ENCODE data around the gene DPP7. TPM values are rescaled to one million over a fixed set of nuclear protein-coding genes. Genes with fewer than 3 reads are reported as not detected.

Gene DPP7
- total and polyA plus RNA-seq, 2 donors (not counting 1 experiment from before 2014, with no cell fraction given): 324 to 506 TPM

DNA sequence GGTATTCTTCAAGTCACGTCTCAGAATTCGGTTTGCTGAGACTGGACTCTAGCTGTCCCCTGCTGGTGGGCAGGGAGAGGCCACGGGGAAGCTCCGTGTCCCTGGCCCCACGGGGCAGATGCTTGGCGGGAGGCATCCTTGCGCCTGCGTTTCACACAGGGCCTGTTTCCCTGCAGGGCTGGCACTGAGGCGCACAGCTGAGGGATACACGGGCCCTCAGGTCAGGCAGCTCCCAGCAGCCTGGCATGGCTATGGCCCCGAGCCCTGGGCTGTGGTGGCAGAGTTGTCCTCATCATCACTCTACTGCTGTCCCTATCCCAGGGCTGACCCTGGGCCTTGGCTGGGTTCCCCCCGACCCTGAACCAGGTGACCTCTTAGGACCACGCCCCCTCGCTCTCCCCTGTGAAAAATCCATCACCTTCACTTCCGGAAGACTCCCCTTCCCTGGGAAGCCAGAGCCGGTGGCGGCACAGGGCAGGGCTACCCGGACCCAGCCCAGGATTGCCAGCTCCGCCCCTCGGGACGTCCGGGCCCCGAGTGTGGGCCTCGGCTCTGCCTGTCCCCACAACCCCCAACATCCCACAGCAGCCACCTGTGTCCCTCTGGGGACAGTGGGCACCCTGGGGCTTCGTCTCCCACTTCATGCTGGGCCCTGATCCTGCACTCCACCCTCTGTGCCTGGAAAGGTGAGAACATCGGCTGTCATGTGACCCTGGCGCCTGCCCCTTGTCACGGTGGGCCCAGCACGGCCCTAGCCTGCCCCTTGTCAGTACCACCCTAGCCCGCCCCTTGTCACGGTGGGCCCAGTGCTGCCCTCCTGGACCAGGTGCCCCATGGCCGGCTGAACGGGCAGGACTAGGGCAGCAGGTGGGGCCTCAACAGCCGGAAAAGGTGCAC, 5.0 kb downstream of the DPP7 start:
- Mint-ChIP-seq H3K9me3 (ENCODE audit: insufficient read depth) (no peaks in the 10 kb centered on the region), H3K27me3 (no peaks in the 10 kb centered on the region), H3K4me1 (peaks cover 10% of the 10 kb centered on the region), H3K27ac (no peak overlapping the region), H3K4me3 (no peak overlapping the region)
- H3K79me2 ChIP-seq (ENCODE audit: control insufficient read depth, insufficient read depth, low read length): peaks cover 17% of the 10 kb centered on the region
- no peaks in the 10 kb centered on the region for H3K27me3 ChIP-seq (replicated peaks in 1 of 4; ENCODE audit: control extremely low read depth in 1 of 4, control insufficient read depth in 3 of 4, insufficient read depth in 4 of 4, low read length in 3 of 4)
- intact Hi-C loops (cut with micrococcal nuclease): no loop called here
- no peak overlapping the region for H3K4me2 ChIP-seq (replicated peaks; ENCODE audit: low read depth, low read length, poor library complexity, severe bottlenecking)
- DNase-seq (no peak), ATAC-seq (ENCODE audit: low read depth) (no peak)
- TF ChIP-seq, protein P1, sequence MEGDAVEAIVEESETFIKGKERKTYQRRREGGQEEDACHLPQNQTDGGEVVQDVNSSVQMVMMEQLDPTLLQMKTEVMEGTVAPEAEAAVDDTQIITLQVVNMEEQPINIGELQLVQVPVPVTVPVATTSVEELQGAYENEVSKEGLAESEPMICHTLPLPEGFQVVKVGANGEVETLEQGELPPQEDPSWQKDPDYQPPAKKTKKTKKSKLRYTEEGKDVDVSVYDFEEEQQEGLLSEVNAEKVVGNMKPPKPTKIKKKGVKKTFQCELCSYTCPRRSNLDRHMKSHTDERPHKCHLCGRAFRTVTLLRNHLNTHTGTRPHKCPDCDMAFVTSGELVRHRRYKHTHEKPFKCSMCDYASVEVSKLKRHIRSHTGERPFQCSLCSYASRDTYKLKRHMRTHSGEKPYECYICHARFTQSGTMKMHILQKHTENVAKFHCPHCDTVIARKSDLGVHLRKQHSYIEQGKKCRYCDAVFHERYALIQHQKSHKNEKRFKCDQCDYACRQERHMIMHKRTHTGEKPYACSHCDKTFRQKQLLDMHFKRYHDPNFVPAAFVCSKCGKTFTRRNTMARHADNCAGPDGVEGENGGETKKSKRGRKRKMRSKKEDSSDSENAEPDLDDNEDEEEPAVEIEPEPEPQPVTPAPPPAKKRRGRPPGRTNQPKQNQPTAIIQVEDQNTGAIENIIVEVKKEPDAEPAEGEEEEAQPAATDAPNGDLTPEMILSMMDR (IDR thresholded peaks at IDR 0.05): no peak
- TF ChIP-seq EZH2 (IDR thresholded peaks at IDR 0.05; ENCODE audit: borderline replicate concordance, insufficient read depth, low read depth, low read length, poor library complexity, severe bottlenecking): no peak
- peaks cover 17% of the 10 kb centered on the region for H4K20me1 ChIP-seq (ENCODE audit: control insufficient read depth, insufficient read depth, low read length, poor library complexity, severe bottlenecking)
- POLR2A ChIA-PET: no interaction called here
- CTCF ChIA-PET: no interaction called here
- no peak overlapping the region for H3K4me3 ChIP-seq (ENCODE audit: control extremely low read depth in 1 of 5, extremely low read depth in 1 of 5, insufficient read depth in 1 of 5, low read depth in 2 of 5, low read length in 4 of 5)
- H3K4me1 ChIP-seq (ENCODE audit: control insufficient read depth in 2 of 2, insufficient read depth in 2 of 2, low read length in 2 of 2): peaks cover 3 to 10% of the 10 kb centered on the region in 2 donors
- peaks cover 0 to 75% of the 10 kb centered on the region in 2 experiments for H3K36me3 ChIP-seq (replicated peaks in 1 of 2; ENCODE audit: control extremely low read depth in 1 of 2, control insufficient read depth in 1 of 2, extremely low read depth in 1 of 2, insufficient read depth in 2 of 2, low read length in 1 of 2)
- 88% methylated on average over 33 of the region's 34 CpGs for WGBS (ENCODE audit: insufficient coverage)
- H2AFZ ChIP-seq (ENCODE audit: insufficient read depth, low read depth, low read length, poor library complexity, severe bottlenecking): no peak overlapping the region
- no peaks in the 10 kb centered on the region for H3K9me3 ChIP-seq (ENCODE audit: control extremely low read depth in 1 of 3, control insufficient read depth in 2 of 3, insufficient read depth in 1 of 3, low read length in 2 of 3)
- no peak overlapping the region for H3K9ac ChIP-seq (ENCODE audit: low read length)
- no peak overlapping the region for H3K27ac ChIP-seq (ENCODE audit: low read length in 2 of 2)

DNA sequence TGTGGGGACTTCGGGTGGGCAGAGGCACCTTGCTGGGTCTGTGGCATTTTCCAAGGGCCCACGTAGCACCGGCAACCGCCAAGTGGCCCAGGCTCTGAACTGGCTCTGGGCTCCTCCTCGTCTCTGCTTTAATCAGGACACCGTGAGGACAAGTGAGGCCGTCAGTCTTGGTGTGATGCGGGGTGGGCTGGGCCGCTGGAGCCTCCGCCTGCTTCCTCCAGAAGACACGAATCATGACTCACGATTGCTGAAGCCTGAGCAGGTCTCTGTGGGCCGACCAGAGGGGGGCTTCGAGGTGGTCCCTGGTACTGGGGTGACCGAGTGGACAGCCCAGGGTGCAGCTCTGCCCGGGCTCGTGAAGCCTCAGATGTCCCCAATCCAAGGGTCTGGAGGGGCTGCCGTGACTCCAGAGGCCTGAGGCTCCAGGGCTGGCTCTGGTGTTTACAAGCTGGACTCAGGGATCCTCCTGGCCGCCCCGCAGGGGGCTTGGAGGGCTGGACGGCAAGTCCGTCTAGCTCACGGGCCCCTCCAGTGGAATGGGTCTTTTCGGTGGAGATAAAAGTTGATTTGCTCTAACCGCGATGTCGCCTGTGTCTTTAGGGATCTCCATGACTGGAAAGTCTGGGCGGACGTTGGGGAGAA, 5.8 kb downstream of the DPP7 start:
- no peak for TF ChIP-seq EZH2 (IDR thresholded peaks at IDR 0.05; ENCODE audit: borderline replicate concordance, insufficient read depth, low read depth, low read length, poor library complexity, severe bottlenecking)
- TF ChIP-seq, protein P1 (IDR thresholded peaks at IDR 0.05): no peak
- WGBS (ENCODE audit: insufficient coverage): 91% methylated on average over 29 of the region's 29 CpGs
- Histone ChIP-seq H3K9me3 (ENCODE audit: control extremely low read depth in 1 of 3, control insufficient read depth in 2 of 3, insufficient read depth in 1 of 3, low read length in 2 of 3) (no peaks in the 10 kb centered on the region), H3K4me3 (ENCODE audit: control extremely low read depth in 1 of 5, extremely low read depth in 1 of 5, insufficient read depth in 1 of 5, low read depth in 2 of 5, low read length in 4 of 5) (no peak overlapping the region), H2AFZ (ENCODE audit: insufficient read depth, low read depth, low read length, poor library complexity, severe bottlenecking) (no peak overlapping the region), H3K9ac (ENCODE audit: low read length) (no peak overlapping the region), H3K4me2 (replicated peaks; ENCODE audit: low read depth, low read length, poor library complexity, severe bottlenecking) (no peak overlapping the region), H3K4me1 (ENCODE audit: control insufficient read depth in 2 of 2, insufficient read depth in 2 of 2, low read length in 2 of 2) (peaks cover 3 to 9% of the 10 kb centered on the region in 2 donors), H3K27ac (ENCODE audit: low read length in 2 of 2) (no peak overlapping the region), H3K79me2 (ENCODE audit: control insufficient read depth, insufficient read depth, low read length) (peaks cover 17% of the 10 kb centered on the region), H3K36me3 (replicated peaks in 1 of 2; ENCODE audit: control extremely low read depth in 1 of 2, control insufficient read depth in 1 of 2, extremely low read depth in 1 of 2, insufficient read depth in 2 of 2, low read length in 1 of 2) (peaks cover 0 to 80% of the 10 kb centered on the region in 2 experiments), H4K20me1 (ENCODE audit: control insufficient read depth, insufficient read depth, low read length, poor library complexity, severe bottlenecking) (peaks cover 17% of the 10 kb centered on the region), H3K27me3 (replicated peaks in 1 of 4; ENCODE audit: control extremely low read depth in 1 of 4, control insufficient read depth in 3 of 4, insufficient read depth in 4 of 4, low read length in 3 of 4) (no peaks in the 10 kb centered on the region)
- intact Hi-C loops (cut with micrococcal nuclease): no loop called here
- H3K4me3 Mint-ChIP-seq: no peak overlapping the region
- ATAC-seq (ENCODE audit: low read depth) (no peak), DNase-seq (no peak)
- H3K27me3 Mint-ChIP-seq: no peaks in the 10 kb centered on the region
- ChIA-PET CTCF (no interaction called here), POLR2A (interaction anchor here (1.0 kb wide), 1 partner anchor 21 kb away, joined by 3 read pairs; no protein-coding TSS in a partner anchor)
- no peaks in the 10 kb centered on the region for H3K9me3 Mint-ChIP-seq (ENCODE audit: insufficient read depth)
- H3K27ac Mint-ChIP-seq: no peak overlapping the region
- peaks cover 10% of the 10 kb centered on the region for H3K4me1 Mint-ChIP-seq
